ENCODE measurements around the gene SCN9A.

Gene SCN9A

GRCh38 chr2:166375736-166376487 lies at the start of gene SCN9A:
SCN9A (minus strand) TSS chr2:166375944; CDS start chr2:166311756, 64,188 bp downstream.
- DNase-seq (ENCODE audit: low read depth) = no peak
- no peak within 1 kb of the TSS for H3K4me3 ChIP-seq (ENCODE audit: low read depth, low read length)
- TF ChIP-seq CTCF (IDR thresholded peaks at IDR 0.05; ENCODE audit: control insufficient read depth, extremely low read depth, insufficient read depth) = no peak

- DNase-seq (ENCODE audit: low read depth) = no peak
- no peak overlapping the region for H3K4me3 ChIP-seq (ENCODE audit: low read depth, low read length)
- TF ChIP-seq CTCF (IDR thresholded peaks at IDR 0.05; ENCODE audit: control insufficient read depth, extremely low read depth, insufficient read depth) = no peak
These were observed 49.1 kb upstream of the SCN9A start for GRCh38 chr2:166424841-166425240.

GRCh38 chr2:166419616-166419934 lies 43.8 kb upstream of the SCN9A start:
- H3K4me3 ChIP-seq (ENCODE audit: low read depth, low read length) = no peak overlapping the region
- peak; percentile 3 for DNase-seq (ENCODE audit: low read depth)
- peak; percentile 36 for TF ChIP-seq CTCF (IDR thresholded peaks at IDR 0.05; ENCODE audit: control insufficient read depth, extremely low read depth, insufficient read depth)

GRCh38 chr2:166418853-166419615 lies 43.3 kb upstream of the SCN9A start:
- no peak for TF ChIP-seq CTCF (IDR thresholded peaks at IDR 0.05; ENCODE audit: control insufficient read depth, extremely low read depth, insufficient read depth)
- DNase-seq (ENCODE audit: low read depth) = no peak
- H3K4me3 ChIP-seq (ENCODE audit: low read depth, low read length) = no peak overlapping the region

GRCh38 chr2:166417669-166418068 lies 41.9 kb upstream of the SCN9A start:
- no peak overlapping the region for H3K4me3 ChIP-seq (ENCODE audit: low read depth, low read length)
- peak; percentile 54 for TF ChIP-seq CTCF (IDR thresholded peaks at IDR 0.05; ENCODE audit: control insufficient read depth, extremely low read depth, insufficient read depth)
- peak; percentile 6 for DNase-seq (ENCODE audit: low read depth)

GRCh38 chr2:166413255-166413654 lies 37.5 kb upstream of the SCN9A start:
- no peak overlapping the region for H3K4me3 ChIP-seq (ENCODE audit: low read depth, low read length)
- no peak for DNase-seq (ENCODE audit: low read depth)
- no peak for TF ChIP-seq CTCF (IDR thresholded peaks at IDR 0.05; ENCODE audit: control insufficient read depth, extremely low read depth, insufficient read depth)

Measured in LNCaP clone FGC (cell line).